WI38 (cell line): ENCODE results near the gene NUMB.
"Not testable (repeated sequence)": the region's sequence is repeated elsewhere in the genome, so short reads cannot be mapped to it uniquely, and the experiment has no call there.

Experiments
- H3K4me3 ChIP-seq: 2 replicates; pipeline ENCODE4 v1.5.1; 2011; ENCODE audit warnings: low read depth, mild to moderate bottlenecking, control low read depth, low read length
- CTCF ChIP-seq: IDR thresholded peaks from 2 replicates; pipeline ENCODE4 v1.5.1; 2012; ENCODE audit warnings: low read depth, mild to moderate bottlenecking, control low read depth, low read length

The NUMB gene

GRCh38 chr14:73437206-73437605 lies 21.1 kb downstream of the NUMB start:
- no peak for TF ChIP-seq CTCF
- no peak overlapping the region for H3K4me3 ChIP-seq

DNA sequence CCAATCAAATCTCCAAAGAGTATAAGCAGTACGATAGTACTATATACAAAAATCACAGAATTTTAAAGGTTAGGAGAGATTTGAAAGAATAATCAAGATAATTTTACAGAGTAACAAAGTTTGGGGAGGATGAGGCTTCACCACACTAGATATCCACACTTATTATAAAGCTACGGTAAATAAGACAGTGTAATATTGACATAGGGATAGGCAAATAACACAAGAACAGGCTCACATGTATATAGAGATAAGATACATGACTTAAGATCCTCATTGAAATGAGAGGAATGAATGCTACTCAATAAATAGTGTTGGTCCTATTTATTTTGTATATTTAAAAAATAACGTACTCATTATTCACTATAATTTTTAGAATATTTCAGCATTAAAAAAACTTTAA lies 26.2 kb downstream of the NUMB start:
- no peak for TF ChIP-seq CTCF
- no peak overlapping the region for H3K4me3 ChIP-seq

DNA sequence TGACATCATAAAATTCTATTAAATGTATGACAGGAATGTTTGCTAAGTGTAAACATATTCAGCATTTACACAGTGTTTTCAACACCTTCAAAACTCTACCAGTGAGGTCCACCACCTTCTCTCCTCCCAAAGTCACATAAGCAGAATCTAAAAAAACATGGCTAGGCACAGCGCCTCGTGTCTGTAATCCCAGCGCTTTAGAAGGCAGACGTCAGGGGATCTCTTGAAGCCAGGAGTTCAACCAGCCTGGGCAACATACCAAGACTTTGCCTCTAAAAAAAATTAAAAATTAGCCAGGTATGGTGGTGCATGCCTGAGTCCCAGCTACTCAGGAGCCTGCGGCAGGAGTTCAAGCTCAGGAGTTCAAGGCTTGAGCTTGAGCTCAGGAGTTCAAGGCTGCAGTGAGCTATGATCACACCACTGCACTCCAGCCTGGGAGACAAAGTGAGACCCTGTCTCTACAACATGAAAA lies 30.0 kb downstream of the NUMB start:
- TF ChIP-seq CTCF, result no peak
- no peak overlapping the region for H3K4me3 ChIP-seq

- H3K4me3 ChIP-seq, result peak overlapping the region; percentile 33
- TF ChIP-seq CTCF, result no peak
Observed at GRCh38 chr14:73427516-73428264, 30.7 kb downstream of the NUMB start.

- TF ChIP-seq CTCF, result no peak
- no peak overlapping the region for H3K4me3 ChIP-seq
Observed at GRCh38 chr14:73426877-73427276, 31.5 kb downstream of the NUMB start.

- no peak for TF ChIP-seq CTCF
- no peak overlapping the region for H3K4me3 ChIP-seq
Observed at GRCh38 chr14:73424453-73424852, 33.9 kb downstream of the NUMB start.

DNA sequence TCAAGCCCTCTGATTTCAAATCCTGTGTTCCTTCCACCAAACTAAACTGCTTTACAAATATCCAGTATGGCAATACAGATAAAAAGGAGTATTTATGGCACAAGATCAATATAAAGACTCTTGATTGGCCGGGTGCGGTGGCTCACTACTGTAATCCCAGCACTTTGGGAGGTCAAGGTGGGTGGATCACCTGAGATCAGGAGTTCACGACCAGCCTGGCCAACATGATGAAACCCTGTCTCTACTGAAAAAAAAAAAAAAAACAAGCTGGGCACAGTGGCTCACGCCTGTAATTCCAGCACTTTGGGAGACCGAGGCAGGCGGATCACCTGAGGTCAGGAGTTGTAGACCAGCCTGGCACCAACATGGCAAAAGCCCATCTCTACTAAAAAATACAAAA lies 35.3 kb downstream of the NUMB start:
- H3K4me3 ChIP-seq, result not testable (repeated sequence)

- no peak for TF ChIP-seq CTCF
- H3K4me3 ChIP-seq, result no peak overlapping the region
Observed at GRCh38 chr14:73422515-73422914, 35.8 kb downstream of the NUMB start.
